AG10803 (cell line): Measurements from ENCODE around the gene CYBA.

Source experiments
- DNase-seq: peaks from one replicate; pipeline ENCODE4 v3.0.0; 2010; ENCODE audit warnings: low read depth
- H3K4me3 ChIP-seq: 2 replicates; pipeline ENCODE4 v1.5.1; 2011; ENCODE audit warnings: mild to moderate bottlenecking, low read length, control low read depth
- CTCF ChIP-seq: conservative IDR thresholded peaks from 2 replicates; pipeline ENCODE4 v1.5.1; 2011; ENCODE audit warnings: mild to moderate bottlenecking, low read length, control low read depth, inconsistent platforms

CYBA gene

GRCh38 chr16:88658714-88659113 lies 7.9 kb upstream of the CYBA start:
- no peak overlapping the region for H3K4me3 ChIP-seq
- TF ChIP-seq CTCF, result no peak
- DNase-seq, result no peak

DNA sequence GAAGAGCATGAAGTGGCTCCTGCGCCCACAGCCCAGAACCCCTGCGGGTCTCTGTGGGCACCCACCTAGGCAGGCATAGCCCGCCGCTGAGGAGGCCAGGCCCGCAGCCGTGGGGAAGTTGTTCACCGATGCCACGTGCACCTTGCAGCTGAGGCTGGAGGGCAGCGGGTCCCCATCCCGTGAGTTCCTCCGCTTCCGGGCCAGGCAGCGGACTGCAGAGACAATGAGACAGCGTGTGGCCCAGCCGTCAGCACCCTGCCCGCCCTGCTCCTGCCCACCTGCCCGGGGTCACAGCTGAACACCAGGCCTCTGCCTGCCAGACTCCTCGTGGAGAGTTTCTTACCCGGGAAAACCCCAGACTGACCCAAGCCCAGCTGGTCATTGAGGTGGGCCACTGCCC lies 6.5 kb upstream of the CYBA start:
- H3K4me3 ChIP-seq, result no peak overlapping the region
- TF ChIP-seq CTCF, result no peak
- no peak for DNase-seq

DNA sequence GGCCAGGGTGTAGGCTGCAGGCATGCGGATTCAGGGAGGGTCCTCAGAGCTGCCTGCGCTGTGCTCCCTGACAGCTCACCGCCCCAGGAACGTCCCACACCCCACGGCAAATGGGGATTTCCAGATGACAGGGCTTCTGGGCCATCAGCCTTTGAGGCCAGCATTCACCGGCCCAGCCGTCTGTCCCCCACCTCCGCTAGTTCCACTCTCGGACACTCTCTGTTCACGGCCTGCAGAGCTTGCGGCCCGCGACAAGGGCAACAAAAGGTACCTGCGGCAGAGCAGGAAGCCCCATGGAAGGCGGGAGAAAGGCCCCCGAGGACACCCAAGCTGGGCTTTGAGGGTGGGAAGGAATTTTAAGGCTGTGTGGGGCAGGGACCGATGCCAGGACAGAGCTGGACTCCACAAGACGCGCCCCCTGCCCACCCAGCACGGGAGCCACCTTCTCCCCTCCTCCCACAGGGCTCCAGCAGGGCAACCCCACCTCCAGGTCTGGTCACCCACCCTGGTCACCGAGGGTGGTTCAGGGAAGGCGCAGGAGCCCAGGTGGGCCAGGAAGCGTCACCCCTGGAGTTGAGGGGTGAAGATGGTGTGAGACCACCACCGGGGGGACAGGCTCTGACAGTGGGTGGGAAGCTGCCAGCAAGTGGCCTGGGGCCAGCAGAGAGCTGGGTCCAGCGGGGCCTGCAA lies 5.6 kb upstream of the CYBA start:
- no peak overlapping the region for H3K4me3 ChIP-seq
- DNase-seq, result no peak
- TF ChIP-seq CTCF, result no peak

DNA sequence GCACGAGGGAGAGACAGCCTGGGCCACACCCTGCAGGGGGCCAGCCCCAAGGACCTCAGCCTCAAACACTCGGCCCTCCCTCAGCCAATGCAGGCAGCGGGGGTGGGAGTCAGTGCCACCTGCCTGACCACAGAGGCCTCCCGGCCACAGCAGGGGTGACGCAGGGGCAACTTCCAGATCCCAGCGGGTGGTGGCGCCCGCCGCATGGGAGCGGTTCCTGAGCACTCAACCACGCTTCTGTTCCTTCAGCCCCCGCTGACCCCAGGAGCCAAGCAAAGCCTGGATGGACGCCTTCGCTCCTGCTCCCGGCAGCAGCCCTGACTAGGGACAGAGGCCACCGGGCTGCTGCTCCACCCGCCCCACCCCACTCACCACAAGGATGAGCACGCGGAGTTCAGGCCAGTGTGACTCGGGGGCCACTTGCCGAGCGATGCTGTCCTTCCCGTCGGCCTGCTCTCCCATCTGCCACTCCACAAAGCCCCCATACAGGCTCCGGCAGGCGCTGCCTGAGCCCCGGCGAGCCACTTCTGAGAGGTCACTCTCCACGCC lies 5.0 kb upstream of the CYBA start:
- TF ChIP-seq CTCF, result no peak
- DNase-seq, result no peak
- no peak overlapping the region for H3K4me3 ChIP-seq

- H3K4me3 ChIP-seq, result no peak overlapping the region
- no peak for TF ChIP-seq CTCF
- no peak for DNase-seq
Measured at GRCh38 chr16:88655053-88655732, 4.3 kb upstream of the CYBA start.

- TF ChIP-seq CTCF, result no peak
- H3K4me3 ChIP-seq, result no peak overlapping the region
- no peak for DNase-seq
Measured at GRCh38 chr16:88654363-88655052, 3.7 kb upstream of the CYBA start.
